Brain microvascular endothelial cell (primary cell): ENCODE data around the gene SYNE1.

Source experiments
- DNase-seq: peaks from one replicate; pipeline ENCODE4 v3.0.0-alpha.2; 2020
- H3K27ac ChIP-seq: fragments of 250-450 bp; sonication (Bioruptor Pico); 2 replicates; pipeline ENCODE4 v1.5.1; 2020; ENCODE audit warnings: mild to moderate bottlenecking, moderate library complexity
- H3K27me3 ChIP-seq: fragments of 250-450 bp; sonication (Bioruptor Pico); replicated peaks from 2 replicates; pipeline ENCODE4 v1.5.1; 2020; ENCODE audit warnings: mild to moderate bottlenecking
- H3K36me3 ChIP-seq: fragments of 250-450 bp; sonication (Bioruptor Pico); replicated peaks from 2 replicates; pipeline ENCODE4 v1.5.1; 2020; ENCODE audit warnings: mild to moderate bottlenecking
- H3K4me3 ChIP-seq: 2 replicates; pipeline ENCODE4 v1.5.1; 2011; ENCODE audit warnings: low read depth, mild to moderate bottlenecking, control low read depth, low read length, moderate library complexity
- in situ Hi-C: cut with HindIII; loops from 2 replicates; pipeline ENCODE4 v1.10.0; 2017; ENCODE audit warnings: low sequenced_read_pairs, low pct_ligation_motif_present
- TF ChIP-seq, protein P1 (sequence below): IDR thresholded peaks from 2 replicates; pipeline ENCODE4 v1.5.1; 2011; ENCODE audit warnings: low read depth, mild to moderate bottlenecking, moderate library complexity, low read length, control low read depth, inconsistent platforms; ENCODE audit errors: missing control alignments

The SYNE1 gene

GRCh38 chr6:152091201-152091600, 546.0 kb downstream of the SYNE1 start:
- no peak for DNase-seq
- H3K27me3 ChIP-seq: no peaks in the 10 kb centered on the region
- H3K27ac ChIP-seq: no peak overlapping the region
- H3K4me3 ChIP-seq: no peak overlapping the region
- no peaks in the 10 kb centered on the region for H3K36me3 ChIP-seq
- TF ChIP-seq, protein P1, sequence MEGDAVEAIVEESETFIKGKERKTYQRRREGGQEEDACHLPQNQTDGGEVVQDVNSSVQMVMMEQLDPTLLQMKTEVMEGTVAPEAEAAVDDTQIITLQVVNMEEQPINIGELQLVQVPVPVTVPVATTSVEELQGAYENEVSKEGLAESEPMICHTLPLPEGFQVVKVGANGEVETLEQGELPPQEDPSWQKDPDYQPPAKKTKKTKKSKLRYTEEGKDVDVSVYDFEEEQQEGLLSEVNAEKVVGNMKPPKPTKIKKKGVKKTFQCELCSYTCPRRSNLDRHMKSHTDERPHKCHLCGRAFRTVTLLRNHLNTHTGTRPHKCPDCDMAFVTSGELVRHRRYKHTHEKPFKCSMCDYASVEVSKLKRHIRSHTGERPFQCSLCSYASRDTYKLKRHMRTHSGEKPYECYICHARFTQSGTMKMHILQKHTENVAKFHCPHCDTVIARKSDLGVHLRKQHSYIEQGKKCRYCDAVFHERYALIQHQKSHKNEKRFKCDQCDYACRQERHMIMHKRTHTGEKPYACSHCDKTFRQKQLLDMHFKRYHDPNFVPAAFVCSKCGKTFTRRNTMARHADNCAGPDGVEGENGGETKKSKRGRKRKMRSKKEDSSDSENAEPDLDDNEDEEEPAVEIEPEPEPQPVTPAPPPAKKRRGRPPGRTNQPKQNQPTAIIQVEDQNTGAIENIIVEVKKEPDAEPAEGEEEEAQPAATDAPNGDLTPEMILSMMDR: no peak
- in situ Hi-C loops: no loop called here

DNA sequence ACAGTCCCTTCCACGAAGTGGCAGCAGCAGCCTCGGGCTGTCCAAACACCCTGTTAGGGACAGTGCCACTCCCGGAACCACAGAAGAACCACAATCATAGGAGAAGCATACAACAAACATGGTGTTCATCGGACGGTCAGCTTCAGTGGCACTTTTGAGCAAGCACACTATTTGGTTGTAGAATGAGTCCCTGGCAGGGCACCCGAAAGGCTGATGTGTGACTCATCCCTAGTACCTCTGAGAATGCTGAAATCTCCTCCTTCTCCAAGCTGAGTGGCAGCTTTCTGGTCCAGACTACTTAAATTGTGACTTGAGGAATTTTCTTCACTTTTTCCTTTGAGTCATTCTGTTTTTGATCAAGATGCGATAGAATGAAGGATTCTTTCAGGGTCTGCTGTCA, 547.2 kb downstream of the SYNE1 start:
- Histone ChIP-seq H3K27me3 (no peaks in the 10 kb centered on the region), H3K27ac (no peak overlapping the region), H3K4me3 (no peak overlapping the region), H3K36me3 (no peaks in the 10 kb centered on the region)
- TF ChIP-seq, protein P1: no peak
- peak; percentile 63 for DNase-seq
- in situ Hi-C loops: no loop called here

- Histone ChIP-seq H3K4me3 (no peak overlapping the region), H3K27ac (no peak overlapping the region), H3K27me3 (no peaks in the 10 kb centered on the region), H3K36me3 (no peaks in the 10 kb centered on the region)
- TF ChIP-seq, protein P1: no peak
- in situ Hi-C loops: no loop called here
- DNase-seq: no peak
Measured at GRCh38 chr6:152087701-152088100, 549.5 kb downstream of the SYNE1 start.

- no peak overlapping the region for H3K27ac ChIP-seq
- TF ChIP-seq, protein P1: no peak
- no peak overlapping the region for H3K4me3 ChIP-seq
- no peaks in the 10 kb centered on the region for H3K36me3 ChIP-seq
- in situ Hi-C loops: no loop called here
- DNase-seq: no peak
- H3K27me3 ChIP-seq: no peaks in the 10 kb centered on the region
Measured at GRCh38 chr6:152087096-152087495, 550.1 kb downstream of the SYNE1 start.

GRCh38 chr6:152086223-152086873, 550.8 kb downstream of the SYNE1 start:
- in situ Hi-C loops: no loop called here
- DNase-seq: no peak
- Histone ChIP-seq H3K36me3 (no peaks in the 10 kb centered on the region), H3K27ac (no peak overlapping the region), H3K27me3 (no peaks in the 10 kb centered on the region), H3K4me3 (no peak overlapping the region)
- TF ChIP-seq, protein P1: no peak

DNA sequence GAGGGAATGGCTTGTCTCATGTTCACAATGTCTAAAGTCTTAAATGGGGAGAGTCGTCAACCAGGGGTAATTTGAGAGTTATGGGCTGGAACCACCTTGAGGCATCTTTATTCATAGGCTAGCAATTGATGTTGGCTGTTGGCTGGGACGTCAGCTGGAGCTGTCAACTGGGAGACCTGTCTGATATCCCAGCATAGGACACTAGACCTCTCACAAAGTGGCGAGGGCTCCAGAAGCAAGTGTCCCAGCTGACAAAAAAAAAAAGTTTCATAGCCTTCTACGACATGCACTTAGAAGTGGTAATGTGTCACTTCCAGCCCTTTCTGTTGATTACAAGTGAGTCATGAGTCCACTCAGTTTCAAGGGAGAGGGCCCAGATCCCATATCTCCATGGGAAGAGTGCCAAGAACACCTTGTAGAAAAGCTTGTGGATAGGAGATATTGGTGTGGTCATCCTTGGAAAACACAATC, 551.7 kb downstream of the SYNE1 start:
- no peak overlapping the region for H3K4me3 ChIP-seq
- H3K27ac ChIP-seq: no peak overlapping the region
- TF ChIP-seq, protein P1: no peak
- H3K36me3 ChIP-seq: no peaks in the 10 kb centered on the region
- in situ Hi-C loops: no loop called here
- no peaks in the 10 kb centered on the region for H3K27me3 ChIP-seq
- no peak for DNase-seq
